H1 (cell line): ENCODE measurements around the gene KRTAP10-3. TPM values are rescaled to one million over a fixed set of nuclear protein-coding genes. Genes with fewer than 3 reads are reported as not detected.

Experiments
- CTCF ChIA-PET: fragments of 300-600 bp; sonication (Branson Sonifier 250); formaldehyde crosslinking; loops from one replicate; lab custom pipeline; 2021; ENCODE audit not compliant: partially characterized antibody; lab: Charles Lee
- POLR2A ChIA-PET: fragments of 300-600 bp; sonication (Branson Sonifier 250); formaldehyde crosslinking; loops from one replicate; lab custom pipeline; 2021; ENCODE audit warnings: inconsistent platforms; ENCODE audit not compliant: partially characterized antibody; lab: Charles Lee
- DNase-seq, 2 experiments: peaks; one replicate each; pipeline versions ENCODE4 v3.0.0 to v3.0.0-alpha.2; 2010 to 2022; ENCODE audit warnings: low spot score in 2 of 2, low read depth in 1 of 2, mixed read lengths in 1 of 2
- FAIRE-seq: peaks from 2 replicates; lab custom pipeline; 2011; peaks lifted over from hg19 to GRCh38; lab: Jason Lieb, UNC
- H2AFZ ChIP-seq: 2 replicates; pipeline ENCODE4 v1.8.1; 2012; ENCODE audit warnings: low read length, inconsistent platforms
- H2AK5ac ChIP-seq: 2 replicates; pipeline ENCODE4 v1.6.1; 2013; ENCODE audit warnings: low read depth, low read length
- H2BK120ac ChIP-seq: replicated peaks from 2 replicates; pipeline ENCODE3; 2013; ENCODE audit warnings: low read depth, low read length, inconsistent platforms
- H2BK12ac ChIP-seq: 2 replicates; pipeline ENCODE4 v1.6.1; 2013; ENCODE audit warnings: low read depth, low read length
- H2BK15ac ChIP-seq: 2 replicates; pipeline ENCODE4 v1.6.1; 2013; ENCODE audit warnings: low read length
- H2BK20ac ChIP-seq: 2 replicates; pipeline ENCODE4 v1.6.1; 2013; ENCODE audit warnings: low read length
- H2BK5ac ChIP-seq: 2 replicates; pipeline ENCODE4 v1.6.1; 2013; ENCODE audit warnings: low read depth, low read length
- H3K14ac ChIP-seq: 2 replicates; pipeline ENCODE4 v1.6.1; 2013; ENCODE audit warnings: inconsistent platforms; ENCODE audit not compliant: insufficient read length
- H3K18ac ChIP-seq: 2 replicates; pipeline ENCODE4 v1.6.1; 2013; ENCODE audit warnings: low read length; ENCODE audit errors: extremely low read depth
- H3K23ac ChIP-seq: 2 replicates; pipeline ENCODE4 v1.6.1; 2013; ENCODE audit warnings: inconsistent platforms; ENCODE audit not compliant: insufficient read length
- H3K23me2 ChIP-seq: 2 replicates; pipeline ENCODE4 v1.6.1; 2013; ENCODE audit warnings: low read depth, low read length
- H3K27ac ChIP-seq: 2 replicates; pipeline ENCODE4 v1.6.1; 2011; ENCODE audit warnings: low read depth, low read length, inconsistent platforms
- H3K27me3 ChIP-seq, 4 experiments: replicated peaks in 1 of 4; 1 replicate in 1 of 4; 2 replicates in 3 of 4; pipeline versions ENCODE4 v1.6.1 to v1.8.1; 2011 to 2013; ENCODE audit warnings: low read length in 3 of 4, mild to moderate bottlenecking in 3 of 4, inconsistent platforms in 2 of 4, mixed read lengths in 2 of 4, moderate library complexity in 1 of 4; ENCODE audit not compliant: control insufficient read depth in 3 of 4, insufficient read depth in 3 of 4; ENCODE audit errors: extremely low read depth in 1 of 4
- H3K36me3 ChIP-seq, 4 experiments: 2 replicates each; pipeline versions ENCODE4 v1.6.1 to v1.8.1; 2011 to 2013; ENCODE audit warnings: mild to moderate bottlenecking in 4 of 4, low read length in 3 of 4, moderate library complexity in 2 of 4, control low read depth in 1 of 4, inconsistent platforms in 1 of 4; ENCODE audit not compliant: insufficient read depth in 4 of 4, control insufficient read depth in 2 of 4
- H3K4ac ChIP-seq: replicated peaks from 2 replicates; pipeline ENCODE3; 2013; ENCODE audit warnings: low read length, low read depth, mixed read lengths, inconsistent platforms; ENCODE audit not compliant: insufficient read length
- H3K4me1 ChIP-seq, 4 experiments: replicated peaks in 1 of 4; 1 replicate in 1 of 4; 2 replicates in 3 of 4; pipeline versions ENCODE4 v1.6.1 to v1.8.1; 2011 to 2013; ENCODE audit warnings: low read length in 3 of 4, inconsistent platforms in 2 of 4, mixed read lengths in 1 of 4; ENCODE audit not compliant: insufficient read depth in 4 of 4, control insufficient read depth in 3 of 4
- H3K4me2 ChIP-seq, 2 experiments: 2 replicates each; pipeline versions ENCODE4 v1.6.1 to v1.8.1; 2011 to 2013; ENCODE audit warnings: low read depth in 2 of 2, low read length in 2 of 2, control low read depth in 1 of 2, inconsistent platforms in 1 of 2, mild to moderate bottlenecking in 1 of 2; ENCODE audit not compliant: insufficient read depth in 1 of 2
- H3K4me3 ChIP-seq, 4 experiments: fragments of 200-600, 300-600 bp in 1 of 4; sonication (generic), shearing (Covaris generic), sonication (Bioruptor Twin) in 1 of 4; 2 replicates each; pipeline versions ENCODE4 v1.5.1 to v1.8.1; 2011 to 2016; ENCODE audit warnings: low read length in 4 of 4, low read depth in 3 of 4, control low read depth in 2 of 4, inconsistent platforms in 2 of 4, mild to moderate bottlenecking in 2 of 4, mixed read lengths in 1 of 4, moderate library complexity in 1 of 4; ENCODE audit not compliant: insufficient read depth in 2 of 4; ENCODE audit errors: extremely low read depth in 1 of 4
- H3K56ac ChIP-seq: replicated peaks from 2 replicates; pipeline ENCODE3; 2013; ENCODE audit warnings: low read depth, mild to moderate bottlenecking, mixed read lengths, low read length, inconsistent platforms; ENCODE audit not compliant: insufficient read length
- H3K79me1 ChIP-seq: 2 replicates; pipeline ENCODE4 v1.6.1; 2013; ENCODE audit warnings: low read depth, low read length, control low read depth
- H3K79me2 ChIP-seq, 2 experiments: 2 replicates each; pipeline versions ENCODE4 v1.6.1 to v1.8.1; 2012 to 2013; ENCODE audit warnings: low read length in 2 of 2, mild to moderate bottlenecking in 2 of 2, inconsistent platforms in 1 of 2; ENCODE audit not compliant: insufficient read depth in 2 of 2, control insufficient read depth in 1 of 2
- H3K9ac ChIP-seq, 4 experiments: replicated peaks in 1 of 4; 1 replicate in 1 of 4; 2 replicates in 3 of 4; pipeline versions ENCODE4 v1.6.1 to v1.8.1; 2011 to 2013; ENCODE audit warnings: low read depth in 3 of 4, low read length in 3 of 4, control low read depth in 2 of 4, mild to moderate bottlenecking in 2 of 4, moderate library complexity in 2 of 4, inconsistent platforms in 1 of 4; ENCODE audit errors: extremely low read depth in 1 of 4
- H3K9me3 ChIP-seq, 2 experiments: 2 replicates each; pipeline versions ENCODE4 v1.6.1 to v1.8.1; 2012 to 2013; ENCODE audit warnings: mild to moderate bottlenecking in 2 of 2, moderate library complexity in 2 of 2, control low read depth in 1 of 2, inconsistent platforms in 1 of 2, low read depth in 1 of 2, low read length in 1 of 2, mixed read lengths in 1 of 2; ENCODE audit not compliant: insufficient read depth in 2 of 2
- H4K20me1 ChIP-seq, 2 experiments: replicated peaks in 1 of 2; 2 replicates each; pipeline versions ENCODE3 to v1.8.1; 2011 to 2013; ENCODE audit warnings: inconsistent platforms in 2 of 2, low read length in 2 of 2, mild to moderate bottlenecking in 1 of 2; ENCODE audit not compliant: insufficient read depth in 2 of 2, control insufficient read depth in 1 of 2
- H4K5ac ChIP-seq: 2 replicates; pipeline ENCODE4 v1.6.1; 2013; ENCODE audit warnings: low read length, low read depth, mixed read lengths, inconsistent platforms; ENCODE audit not compliant: insufficient read length
- H4K8ac ChIP-seq: 2 replicates; pipeline ENCODE4 v1.8.0; 2013; ENCODE audit warnings: mild to moderate bottlenecking, moderate library complexity, low read length, inconsistent platforms; ENCODE audit not compliant: insufficient read depth; ENCODE audit errors: extremely low read depth
- H4K91ac ChIP-seq: replicated peaks from 2 replicates; pipeline ENCODE3; 2013; ENCODE audit warnings: low read length, mixed read lengths, inconsistent platforms; ENCODE audit not compliant: insufficient read length
- ASH2L ChIP-seq: fragments of 200-600, 300-600 bp; sonication (generic); IDR thresholded peaks from one replicate; pipeline ENCODE4 v1.7.1; 2017; ENCODE audit warnings: low read length
- RBBP5 ChIP-seq: IDR thresholded peaks from 2 replicates; pipeline ENCODE4 v1.7.1; 2012; ENCODE audit warnings: low read depth, mild to moderate bottlenecking, inconsistent platforms, low read length, moderate library complexity, borderline replicate concordance
- RNF2 ChIP-seq: fragments of 200-900, 300-1000 bp; sonication (generic); IDR thresholded peaks from 2 replicates; pipeline ENCODE4 v1.7.1; 2016; ENCODE audit warnings: borderline replicate concordance, low read depth, mild to moderate bottlenecking, antibody characterized with exemption, low read length; ENCODE audit not compliant: poor library complexity, severe bottlenecking; ENCODE audit errors: missing control alignments
- WGBS, 2 experiments: shearing (Covaris generic) in 1 of 2; methylation state at CpG; one replicate each; pipeline versions ENCODE4 v1.1.6 to v1.1.7; 2013 to 2015; ENCODE audit warnings: low lambda C conversion rate in 2 of 2, mixed read lengths in 2 of 2, inconsistent platforms in 1 of 2, low coverage in 1 of 2, missing lambda C conversion rate in 1 of 2; ENCODE audit not compliant: insufficient replicate concordance in 2 of 2, insufficient coverage in 1 of 2, insufficient read length in 1 of 2; ENCODE audit errors: extremely low coverage in 1 of 2, missing lambda C conversion rate in 1 of 2; 5-methylcytosine and 5-hydroxymethylcytosine counted together
- polyA plus RNA-seq, 7 experiments: library from polyadenylated mRNA; depleted of rRNA in 3 of 7; stranded (reverse) in 5 of 7; unstranded in 2 of 7; fragments of >200 nt in 5 of 7; fragments of 200-250 nt in 2 of 7; gene quantifications; 1 replicate in 5 of 7; 2 replicates in 1 of 7; 4 replicates in 1 of 7; pipeline versions ENCODE4 v1.2.1 to v1.2.3, GENCODE V29; 2011 to 2013; ENCODE audit warnings: missing spikeins in 2 of 7, mixed read lengths in 2 of 7
- total RNA-seq: library from RNA; stranded (reverse); fragmentation: NEBNext Ultra II Directional; extraction: Animal tissue kit (Norgen Biotek cat#: 25700); gene quantifications from 2 replicates; pipeline ENCODE4 v1.2.1, GENCODE V29; 2021

Gene KRTAP10-3
- total and polyA plus RNA-seq, 2 of the 8 experiments (the other 6 are each of a cell fraction or from before 2014, with no cell fraction given) = not detected

GRCh38 chr21:44589586-44590305 is 31.2 kb upstream of the KRTAP10-3 start:
- Histone ChIP-seq H3K23me2 (0 out of 2 replicates have a peak, but pooled peaks cover 4% of the 10 kb centered on the region), H2BK20ac (no peak overlapping the region), H2AFZ (no peak overlapping the region), H4K91ac (no peak overlapping the region), H3K18ac (peak overlapping the region; percentile 32; the same call in 1 of the 2 replicates), H4K20me1 (no peaks in the 10 kb centered on the region), H3K14ac (no peak overlapping the region), H3K4ac (no peak overlapping the region), H2AK5ac (no peak overlapping the region), H3K56ac (no peak overlapping the region), H4K8ac (peak overlapping the region; percentile 15; the same call in 1 of the 2 replicates), H3K23ac (no peak overlapping the region), H3K27ac (no peak overlapping the region), H2BK15ac (no peak overlapping the region)
- peak in 1 of 2 experiments; percentile 38 for DNase-seq
- 87% methylated on average over 24 of the region's 24 CpGs; no CpG with 5 or more reads in 1 of the 2 experiments for WGBS, 2 experiments
- TF ChIP-seq RBBP5 = no peak
- TF ChIP-seq ASH2L = no peak
- no peak for TF ChIP-seq RNF2
- TF ChIP-seq, all 59 proteins: peak for 0
- Histone ChIP-seq H3K27me3 (no peaks in the 10 kb centered on the region), H3K79me1 (no peaks in the 10 kb centered on the region), H2BK5ac (no peak overlapping the region), H4K5ac (no peak overlapping the region), H3K4me2 (no peak overlapping the region), H2BK120ac (no peak overlapping the region), H3K9me3 (no peaks in the 10 kb centered on the region), H3K4me1 (peaks cover 2 to 15% (median 6%) of the 10 kb centered on the region in 4 experiments), H3K9ac (no peak overlapping the region), H2BK12ac (0 out of 2 replicates have a peak overlapping the region, but pooled peaks have one; percentile 29), H3K4me3 (no peak overlapping the region), H3K36me3 (no peaks in the 10 kb centered on the region; a peak in 1 of 8 replicates), H3K79me2 (no peaks in the 10 kb centered on the region)
- FAIRE-seq = no peak
- ChIA-PET POLR2A (no interaction called here), CTCF (no interaction called here)
